Thyroid gland (tissue), 4 donors: ENCODE results near the gene WDR44. TPM values are rescaled to one million over a fixed set of nuclear protein-coding genes. Genes with fewer than 3 reads are reported as not detected.

ENCODE experiments used
- DNase-seq, 2 donors: peaks; one replicate each; pipeline ENCODE4 v3.0.0-alpha.2; 2019
- H3K27ac ChIP-seq, 3 donors: fragments of 200-600 bp; sonication (generic); 1 replicate in 2 of 3; 2 replicates in 1 of 3; pipeline ENCODE4 v1.5.1; 2016 to 2019; ENCODE audit warnings: mild to moderate bottlenecking in 1 of 3, moderate library complexity in 1 of 3
- H3K27me3 ChIP-seq: fragments of 200-600 bp; sonication (generic); one replicate; pipeline ENCODE4 v1.5.1; 2019
- H3K36me3 ChIP-seq, 2 donors: fragments of 200-600 bp; sonication (generic); one replicate each; pipeline ENCODE4 v1.5.1; 2016 to 2019
- H3K4me1 ChIP-seq, 2 donors: fragments of 200-600 bp; sonication (generic); one replicate each; pipeline ENCODE4 v1.5.1; 2017 to 2019
- H3K4me3 ChIP-seq, 3 donors: fragments of 200-600 bp; sonication (generic); replicated peaks in 1 of 3; 1 replicate in 2 of 3; 2 replicates in 1 of 3; pipeline ENCODE4 v1.5.1; 2016; ENCODE audit warnings: mild to moderate bottlenecking in 1 of 3
- H3K9me3 ChIP-seq: fragments of 200-600 bp; sonication (generic); one replicate; pipeline ENCODE4 v1.5.1; 2017
- CTCF ChIP-seq, 6 experiments: fragments of 200-600 bp in 3 of 6; fragments of 450-650 bp in 3 of 6; sonication (generic) in 3 of 6; IDR thresholded peaks; one replicate each; pipeline ENCODE4 v1.5.1; 2016 to 2019; ENCODE audit warnings: antibody characterized with exemption in 6 of 6, mild to moderate bottlenecking in 2 of 6, inconsistent platforms in 1 of 6, moderate library complexity in 1 of 6
- POLR2A ChIP-seq, 2 donors: fragments of 450-650 bp; IDR thresholded peaks; one replicate each; pipeline ENCODE4 v1.6.1; 2017; ENCODE audit warnings: antibody characterized with exemption in 2 of 2, mild to moderate bottlenecking in 2 of 2, moderate library complexity in 1 of 2
- WGBS, 2 donors: methylation state at CpG; one replicate each; pipeline ENCODE4 v1.1.5; 2017; 5-methylcytosine and 5-hydroxymethylcytosine counted together
- intact Hi-C: fragments of 100-400 bp; cut with DNase I; formaldehyde crosslinking; loops from one replicate; pipeline ENCODE4 v1.15.1; 2023
- total RNA-seq, 4 donors: library from RNA; depleted of rRNA; stranded (reverse); fragments of >200 nt; gene quantifications; one replicate each; pipeline ENCODE4 v1.2.3, GENCODE V29; 2016

The WDR44 gene
- total RNA-seq, 4 donors from 2014 or later, result 18.8 to 24.0 (median 22.5) TPM

- DNase-seq, result peak in 1 of 2 donors; percentile 9
- WGBS, 2 donors, result 2 to 4% methylated on average over 7 to 13 of the region's 13 CpGs
- intact Hi-C loops, result no loop called here
- Histone ChIP-seq H3K9me3 (no peaks in the 10 kb centered on the region), H3K4me3 (peak overlapping the region; percentile 14 to 69 (median 33)), H3K4me1 (peaks cover 5 to 8% of the 10 kb centered on the region in 2 donors), H3K27ac (peak overlapping the region; percentile 55 to 76 (median 74)), H3K36me3 (no peaks in the 10 kb centered on the region), H3K27me3 (no peaks in the 10 kb centered on the region)
- TF ChIP-seq CTCF (IDR thresholded peaks at IDR 0.05) (no peak), POLR2A (IDR thresholded peaks at IDR 0.05) (no peak)
Measured at GRCh38 chrX:118496763-118497079, 150.8 kb downstream of the WDR44 start.

- TF ChIP-seq CTCF (IDR thresholded peaks at IDR 0.05) (no peak), POLR2A (IDR thresholded peaks at IDR 0.05) (peak in 1 of 2 donors; percentile 62)
- H3K4me1 ChIP-seq, result peaks cover 5 to 8% of the 10 kb centered on the region in 2 donors
- H3K4me3 ChIP-seq, result peak overlapping the region in 2 of 3 donors; percentile 14 to 69
- H3K36me3 ChIP-seq, result no peaks in the 10 kb centered on the region
- WGBS, 2 donors, result 21 to 25% methylated on average over 7 of the region's 7 CpGs
- no peaks in the 10 kb centered on the region for H3K27me3 ChIP-seq
- intact Hi-C loops, result no loop called here
- no peaks in the 10 kb centered on the region for H3K9me3 ChIP-seq
- peak; percentile 40 to 42 for DNase-seq
- peak overlapping the region; percentile 55 to 76 (median 74) for H3K27ac ChIP-seq
Measured at GRCh38 chrX:118497180-118497818, 151.4 kb downstream of the WDR44 start.

GRCh38 chrX:118498351-118498750 lies 152.4 kb downstream of the WDR44 start:
- Histone ChIP-seq H3K4me3 (no peak overlapping the region), H3K27ac (peak overlapping the region in 1 of 3 donors; percentile 19), H3K36me3 (no peaks in the 10 kb centered on the region), H3K9me3 (no peaks in the 10 kb centered on the region), H3K4me1 (peaks cover 5 to 8% of the 10 kb centered on the region in 2 donors), H3K27me3 (no peaks in the 10 kb centered on the region)
- TF ChIP-seq CTCF (IDR thresholded peaks at IDR 0.05) (no peak), POLR2A (IDR thresholded peaks at IDR 0.05) (no peak)
- DNase-seq, result no peak
- 82% methylated on average over 3 of the region's 3 CpGs for WGBS, 2 donors
- intact Hi-C loops, result no loop called here

- intact Hi-C loops, result no loop called here
- Histone ChIP-seq H3K9me3 (no peaks in the 10 kb centered on the region), H3K4me3 (no peak overlapping the region), H3K36me3 (no peaks in the 10 kb centered on the region), H3K4me1 (peaks cover 5 to 8% of the 10 kb centered on the region in 2 donors), H3K27ac (no peak overlapping the region), H3K27me3 (no peaks in the 10 kb centered on the region)
- TF ChIP-seq POLR2A (IDR thresholded peaks at IDR 0.05) (no peak), CTCF (IDR thresholded peaks at IDR 0.05) (no peak)
- 87 to 90% methylated on average over 2 of the region's 2 CpGs for WGBS, 2 donors
- no peak for DNase-seq
Measured at GRCh38 chrX:118498755-118499154, 152.8 kb downstream of the WDR44 start.

- intact Hi-C loops, result no loop called here
- Histone ChIP-seq H3K27me3 (no peaks in the 10 kb centered on the region), H3K36me3 (no peaks in the 10 kb centered on the region), H3K4me1 (peaks cover 5 to 8% of the 10 kb centered on the region in 2 donors), H3K9me3 (no peaks in the 10 kb centered on the region), H3K4me3 (no peak overlapping the region), H3K27ac (peak overlapping the region in 1 of 3 donors; percentile 28)
- DNase-seq, result no peak
- TF ChIP-seq POLR2A (IDR thresholded peaks at IDR 0.05), result no peak
- TF ChIP-seq CTCF (IDR thresholded peaks at IDR 0.05), result peak in 2 of 6 experiments; percentile 10 to 20
- 50 to 65% methylated on average over 11 to 15 of the region's 15 CpGs for WGBS, 2 donors
Measured at GRCh38 chrX:118499295-118499694, 153.4 kb downstream of the WDR44 start.
